CD4-positive, alpha-beta T cell (primary cell): ENCODE results near the gene SIDT1. TPM values are rescaled to one million over a fixed set of nuclear protein-coding genes. Genes with fewer than 3 reads are reported as not detected.

Experiments used
- ATAC-seq: fragments of 200-7000 bp; cut with Tn5 transposase; one replicate; pipeline ENCODE4 v1.10.0; 2022; ENCODE audit warnings: mild to moderate bottlenecking; ENCODE audit not compliant: poor library complexity
- CTCF ChIA-PET: fragments of 350-600 bp; sonication (Branson Sonifier 250); formaldehyde crosslinking; loops from one replicate; lab custom pipeline; 2021; ENCODE audit warnings: antibody characterized with exemption, inconsistent platforms; lab: Charles Lee
- POLR2A ChIA-PET: fragments of 350-600 bp; sonication (Branson Sonifier 250); formaldehyde crosslinking; loops from one replicate; lab custom pipeline; 2021; ENCODE audit warnings: antibody characterized with exemption, inconsistent platforms; lab: Charles Lee
- DNase-seq, 14 experiments: peaks; one replicate each; pipeline ENCODE4 v3.0.0-alpha.2; 2013 to 2020; ENCODE audit warnings: mixed read lengths in 2 of 14
- H3K27ac ChIP-seq, 2 donors: one replicate each; pipeline versions ENCODE4 v1.5.1 to v1.7.0; 2013; ENCODE audit warnings: low read length in 2 of 2, low read depth in 1 of 2, mild to moderate bottlenecking in 1 of 2
- H3K27me3 ChIP-seq, 2 experiments: 1 replicate in 1 of 2; 2 replicates in 1 of 2; pipeline versions ENCODE4 v1.6.1 to v1.7.0; 2013; ENCODE audit warnings: low read length in 2 of 2, control low read depth in 1 of 2, mild to moderate bottlenecking in 1 of 2, moderate library complexity in 1 of 2; ENCODE audit not compliant: insufficient read depth in 2 of 2, control insufficient read depth in 1 of 2
- H3K36me3 ChIP-seq: one replicate; pipeline ENCODE4 v1.6.1; 2013; ENCODE audit warnings: low read length, control low read depth; ENCODE audit not compliant: insufficient read depth
- H3K4me1 ChIP-seq: one replicate; pipeline ENCODE4 v1.6.1; 2013; ENCODE audit warnings: low read length, control low read depth; ENCODE audit not compliant: insufficient read depth
- H3K4me3 ChIP-seq: one replicate; pipeline ENCODE4 v1.5.1; 2013; ENCODE audit warnings: mild to moderate bottlenecking, low read length, moderate library complexity
- H3K9me3 ChIP-seq, 2 experiments: 1 replicate in 1 of 2; 2 replicates in 1 of 2; pipeline versions ENCODE4 v1.6.1 to v1.7.0; 2013; ENCODE audit warnings: low read length in 2 of 2, mild to moderate bottlenecking in 2 of 2, control low read depth in 1 of 2, moderate library complexity in 1 of 2; ENCODE audit not compliant: control insufficient read depth in 1 of 2, insufficient read depth in 1 of 2
- H3K27ac Mint-ChIP-seq: one replicate; pipeline ENCODE4 v1.8.0; 2020; ENCODE audit warnings: mixed read lengths
- H3K27me3 Mint-ChIP-seq: one replicate; pipeline ENCODE4 v1.8.0; 2021; ENCODE audit warnings: mixed read lengths
- H3K36me3 Mint-ChIP-seq: one replicate; pipeline ENCODE4 v1.8.0; 2021; ENCODE audit warnings: low read depth, mixed read lengths
- H3K4me1 Mint-ChIP-seq: one replicate; pipeline ENCODE4 v1.8.0; 2021; ENCODE audit warnings: low read depth, mixed read lengths
- H3K4me3 Mint-ChIP-seq: one replicate; pipeline ENCODE4 v1.8.0; 2020; ENCODE audit warnings: mild to moderate bottlenecking, mixed read lengths
- H3K9me3 Mint-ChIP-seq: one replicate; pipeline ENCODE4 v1.8.0; 2020; ENCODE audit warnings: mixed read lengths
- intact Hi-C, 2 experiments: fragments of 100-400 bp; cut with DNase I in 1 of 2; cut with micrococcal nuclease in 1 of 2; formaldehyde crosslinking; loops; one replicate each; pipeline versions ENCODE4 v1.15.1 to v1.9.0; 2023 to 2025; cut with DNase I, micrococcal nuclease
- total RNA-seq, 174 experiments: library from RNA in 2 of 174; stranded (reverse) in 2 of 174; gene quantifications; one replicate each; pipeline ENCODE4 v1.2.3 and lab custom pipeline; 2021 to 2026
- TF ChIP-seq, protein P1 (sequence below): fragments of 200-600 bp; IDR thresholded peaks from one replicate; pipeline ENCODE4 v1.8.0; 2022; ENCODE audit warnings: antibody characterized with exemption, mild to moderate bottlenecking

The SIDT1 gene
- total RNA-seq, 2 experiments from 2014 or later, result 28.8 to 37.3 TPM

DNA sequence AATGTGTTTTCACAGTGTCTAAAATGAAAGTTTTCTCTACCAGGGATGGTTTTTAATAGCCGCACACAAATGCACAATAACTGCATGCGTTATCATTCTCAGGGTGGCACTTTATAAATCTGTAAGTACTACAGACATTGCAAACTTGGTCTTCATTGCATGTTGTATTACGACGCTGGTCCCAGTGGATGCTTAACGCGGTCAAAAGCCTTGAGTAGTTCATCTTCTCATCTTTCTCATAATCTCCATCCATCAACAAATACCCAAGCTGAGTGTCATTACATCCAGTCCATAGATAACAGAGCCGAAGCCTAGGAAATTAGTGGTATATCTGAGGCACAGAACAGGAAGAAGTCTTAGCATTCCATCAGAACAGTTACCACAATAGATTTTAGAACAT lies 91.5 kb downstream of the SIDT1 start:
- TF ChIP-seq, protein P1, sequence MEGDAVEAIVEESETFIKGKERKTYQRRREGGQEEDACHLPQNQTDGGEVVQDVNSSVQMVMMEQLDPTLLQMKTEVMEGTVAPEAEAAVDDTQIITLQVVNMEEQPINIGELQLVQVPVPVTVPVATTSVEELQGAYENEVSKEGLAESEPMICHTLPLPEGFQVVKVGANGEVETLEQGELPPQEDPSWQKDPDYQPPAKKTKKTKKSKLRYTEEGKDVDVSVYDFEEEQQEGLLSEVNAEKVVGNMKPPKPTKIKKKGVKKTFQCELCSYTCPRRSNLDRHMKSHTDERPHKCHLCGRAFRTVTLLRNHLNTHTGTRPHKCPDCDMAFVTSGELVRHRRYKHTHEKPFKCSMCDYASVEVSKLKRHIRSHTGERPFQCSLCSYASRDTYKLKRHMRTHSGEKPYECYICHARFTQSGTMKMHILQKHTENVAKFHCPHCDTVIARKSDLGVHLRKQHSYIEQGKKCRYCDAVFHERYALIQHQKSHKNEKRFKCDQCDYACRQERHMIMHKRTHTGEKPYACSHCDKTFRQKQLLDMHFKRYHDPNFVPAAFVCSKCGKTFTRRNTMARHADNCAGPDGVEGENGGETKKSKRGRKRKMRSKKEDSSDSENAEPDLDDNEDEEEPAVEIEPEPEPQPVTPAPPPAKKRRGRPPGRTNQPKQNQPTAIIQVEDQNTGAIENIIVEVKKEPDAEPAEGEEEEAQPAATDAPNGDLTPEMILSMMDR, result no peak
- Mint-ChIP-seq H3K4me1 (peaks cover 16% of the 10 kb centered on the region), H3K27me3 (no peaks in the 10 kb centered on the region), H3K9me3 (no peaks in the 10 kb centered on the region), H3K27ac (no peak overlapping the region), H3K4me3 (no peak overlapping the region), H3K36me3 (peaks cover 85% of the 10 kb centered on the region)
- Histone ChIP-seq H3K36me3 (peaks cover 81% of the 10 kb centered on the region), H3K4me3 (no peak overlapping the region), H3K27ac (no peak overlapping the region), H3K27me3 (no peaks in the 10 kb centered on the region), H3K9me3 (no peaks in the 10 kb centered on the region), H3K4me1 (no peaks in the 10 kb centered on the region)
- ATAC-seq (no peak), DNase-seq (no peak)
- ChIA-PET CTCF (no interaction called here), POLR2A (no interaction called here)
- intact Hi-C loops, result no loop called here

DNA sequence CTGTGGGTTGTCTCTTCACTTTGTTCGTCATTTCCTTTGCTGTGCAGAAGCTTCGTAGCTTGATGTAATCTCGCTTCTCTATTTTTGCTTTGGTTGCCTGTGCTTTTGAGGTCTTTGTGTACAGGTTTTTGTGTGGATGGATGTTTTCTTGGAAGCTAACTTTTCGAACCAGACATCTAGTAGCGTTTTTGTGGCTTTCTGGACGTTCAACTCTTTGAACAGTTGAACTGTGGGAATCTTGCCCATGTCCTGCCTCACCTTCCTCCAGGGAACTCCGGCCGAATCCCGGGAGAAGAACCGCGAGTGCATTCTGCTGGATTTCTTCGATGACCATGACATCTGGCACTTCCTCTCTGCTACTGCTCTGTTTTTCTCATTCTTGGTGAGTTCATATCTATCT lies 93.5 kb downstream of the SIDT1 start:
- peaks cover 76% of the 10 kb centered on the region for H3K36me3 ChIP-seq
- CTCF ChIA-PET, result no interaction called here
- POLR2A ChIA-PET, result no interaction called here

DNA sequence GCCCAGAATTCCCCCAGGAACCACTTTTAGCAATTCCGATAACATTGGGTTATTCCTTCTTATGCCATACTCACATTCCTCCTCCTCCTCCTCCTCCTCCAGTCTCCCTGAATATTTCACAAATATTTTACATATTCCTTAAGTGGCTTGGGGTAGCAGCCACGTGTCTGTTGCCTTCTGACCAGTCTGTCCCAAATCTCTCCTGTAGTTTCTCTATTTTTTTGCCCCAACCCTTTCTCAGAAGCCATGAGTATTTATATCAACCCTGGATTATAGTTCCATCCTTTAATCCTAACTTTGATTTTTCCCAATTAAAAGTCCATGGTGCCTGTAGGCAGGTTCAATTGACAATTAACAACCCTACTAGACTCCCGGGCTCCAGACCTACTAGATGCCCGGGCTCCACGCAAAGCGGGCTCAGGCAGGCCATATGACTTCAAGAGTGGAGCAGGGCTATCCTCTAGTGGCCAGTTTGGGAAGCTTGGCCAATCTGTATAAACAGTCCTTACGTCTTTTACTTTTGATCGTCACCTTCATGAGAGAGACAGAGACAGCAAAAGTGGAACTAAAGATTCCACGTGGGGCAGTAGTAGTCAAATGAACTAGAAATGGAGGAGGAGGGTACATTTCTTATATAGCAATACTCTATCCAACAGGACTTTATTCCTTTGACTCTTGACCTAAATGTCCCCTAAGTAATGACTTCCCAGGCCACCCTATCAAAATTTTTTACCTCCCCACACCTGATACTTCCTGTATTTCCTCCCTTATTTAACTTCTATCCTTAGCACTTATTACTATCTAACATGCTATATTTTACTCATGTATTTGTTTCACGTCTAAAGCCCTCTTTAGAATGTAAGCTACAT lies 94.4 kb downstream of the SIDT1 start:
- intact Hi-C loops, result no loop called here
- peak in 3 of 14 experiments; percentile 12 to 52 (median 45) for DNase-seq
- peak; percentile 65 for ATAC-seq
- Mint-ChIP-seq H3K4me1 (peaks cover 16% of the 10 kb centered on the region), H3K27ac (peak overlapping the region; percentile 72), H3K36me3 (peaks cover 82% of the 10 kb centered on the region), H3K27me3 (no peaks in the 10 kb centered on the region), H3K4me3 (no peak overlapping the region), H3K9me3 (no peaks in the 10 kb centered on the region)
- CTCF ChIA-PET, result interaction anchor here (1.1 kb wide), 1 partner anchor 134 kb away, joined by 3 read pairs; no protein-coding TSS in a partner anchor
- no peaks in the 10 kb centered on the region for H3K4me1 ChIP-seq
- no peak overlapping the region for H3K4me3 ChIP-seq
- no peaks in the 10 kb centered on the region for H3K27me3 ChIP-seq
- H3K9me3 ChIP-seq, result no peaks in the 10 kb centered on the region
- TF ChIP-seq, protein P1, result peak; percentile 34
- no peak overlapping the region for H3K27ac ChIP-seq
- POLR2A ChIA-PET, result no interaction called here
- H3K36me3 ChIP-seq, result peaks cover 71% of the 10 kb centered on the region

More for the DNA sequence above, 93.5 kb downstream of the SIDT1 start:
- Histone ChIP-seq H3K9me3 (no peaks in the 10 kb centered on the region), H3K4me1 (no peaks in the 10 kb centered on the region), H3K27ac (no peak overlapping the region), H3K27me3 (no peaks in the 10 kb centered on the region), H3K4me3 (no peak overlapping the region)
- peak overlapping the region; percentile 72 for H3K27ac Mint-ChIP-seq
- no peak for ATAC-seq
- H3K4me3 Mint-ChIP-seq, result no peak overlapping the region
- TF ChIP-seq, protein P1, result no peak
- intact Hi-C loops, result no loop called here
- H3K9me3 Mint-ChIP-seq, result no peaks in the 10 kb centered on the region
- no peaks in the 10 kb centered on the region for H3K27me3 Mint-ChIP-seq
- H3K36me3 Mint-ChIP-seq, result peaks cover 84% of the 10 kb centered on the region
- peaks cover 16% of the 10 kb centered on the region for H3K4me1 Mint-ChIP-seq
- DNase-seq, result no peak
